Measurements from ENCODE around the gene EPHA3. TPM values are rescaled to one million over a fixed set of nuclear protein-coding genes. Genes with fewer than 3 reads are reported as not detected.

The EPHA3 gene
- total and polyA plus RNA-seq, 2 of the 4 experiments (the other 2 are of a cell fraction): 0.10 to 0.18 TPM

DNA sequence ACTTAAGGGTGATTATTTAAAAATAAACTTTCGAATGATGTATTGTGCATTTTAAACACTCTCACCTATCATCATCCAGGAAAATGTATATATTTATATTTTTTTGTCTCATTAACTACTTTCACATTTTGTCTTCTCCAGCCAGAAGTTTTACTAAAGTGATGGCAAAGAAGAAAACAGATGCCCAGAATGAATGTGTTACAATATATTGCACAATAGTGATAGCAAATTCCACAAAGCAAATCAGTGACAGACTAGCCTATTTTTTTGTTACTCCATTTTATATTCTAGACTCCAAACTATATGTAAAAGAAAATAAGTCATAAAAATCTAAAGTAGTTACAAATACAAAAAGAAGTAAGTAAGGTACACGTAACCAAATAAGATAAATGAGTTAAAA is 414.7 kb downstream of the EPHA3 start:
- Histone ChIP-seq H2BK20ac (ENCODE audit: low read depth, low read length) (no peak overlapping the region), H3K14ac (replicated peaks; ENCODE audit: low read depth, low read length) (no peak overlapping the region), H4K8ac (ENCODE audit: low read depth in 2 of 2, low read length in 2 of 2) (no peak overlapping the region), H3K36me3 (ENCODE audit: control insufficient read depth, insufficient read depth, low read length) (no peaks in the 10 kb centered on the region), H3K79me1 (ENCODE audit: low read depth in 1 of 2, low read length in 2 of 2) (no peaks in the 10 kb centered on the region), H3K4me1 (ENCODE audit: control insufficient read depth, insufficient read depth, low read length) (no peaks in the 10 kb centered on the region), H3K9ac (ENCODE audit: low read depth, low read length) (no peak overlapping the region), H3K4me2 (ENCODE audit: low read depth, low read length) (no peak overlapping the region), H3K4me3 (ENCODE audit: insufficient read depth, low read depth, low read length) (no peak overlapping the region), H2AFZ (replicated peaks; ENCODE audit: low read length, poor library complexity) (no peak overlapping the region), H3K56ac (ENCODE audit: extremely low read depth, insufficient read depth, low read length) (no peak overlapping the region), H3K4ac (ENCODE audit: low read depth, low read length) (no peak overlapping the region), H2BK5ac (ENCODE audit: low read depth, low read length, poor library complexity, severe bottlenecking) (no peak overlapping the region), H3K18ac (ENCODE audit: low read depth, low read length) (no peak overlapping the region), H3K9me1 (ENCODE audit: insufficient read depth, low read length) (no peaks in the 10 kb centered on the region), H3K27ac (ENCODE audit: insufficient read depth, low read length) (no peak overlapping the region), H4K20me1 (ENCODE audit: insufficient read depth, low read length) (no peaks in the 10 kb centered on the region), H3K23ac (ENCODE audit: low read depth, low read length) (no peak overlapping the region), H4K5ac (ENCODE audit: low read depth, low read length) (no peak overlapping the region), H3K27me3 (ENCODE audit: control insufficient read depth, insufficient read depth, low read length) (no peaks in the 10 kb centered on the region), H2BK120ac (ENCODE audit: low read depth, low read length) (no peak overlapping the region), H3K9me3 (ENCODE audit: control insufficient read depth, insufficient read depth, low read length) (no peaks in the 10 kb centered on the region), H2AK5ac (ENCODE audit: low read depth, low read length) (no peak overlapping the region), H2BK15ac (ENCODE audit: low read depth, low read length) (no peak overlapping the region), H4K91ac (ENCODE audit: insufficient read depth, low read depth, low read length) (no peak overlapping the region), H2AK9ac (replicated peaks; ENCODE audit: low read depth, low read length, poor library complexity) (no peak overlapping the region)
- in situ Hi-C loops (cut with MboI; ENCODE audit: low sequenced_read_pairs): no loop called here
- ATAC-seq (ENCODE audit: low read depth) (no peak), DNase-seq (no peak)
- no CpG with 5 or more reads among the region's 2 CpGs for whole genome bisulfite sequencing, 2 experiments (ENCODE audit: extremely low coverage in 2 of 2, insufficient read length in 1 of 2)
- dilution Hi-C loops (cut with HindIII; ENCODE audit: low sequenced_read_pairs, unreplicated experiment): no loop called here
- POLR2A ChIA-PET (ENCODE audit: unreplicated experiment): no interaction called here
- intact Hi-C loops (cut with micrococcal nuclease): no loop called here
- CTCF ChIA-PET: no interaction called here
- TF ChIP-seq MAZ (IDR thresholded peaks at IDR 0.05; ENCODE audit: borderline replicate concordance, low read depth, low read length) (no peak), CEBPB (IDR thresholded peaks at IDR 0.05; ENCODE audit: low read depth, low read length) (peak; percentile 86), FOS (IDR thresholded peaks at IDR 0.05; ENCODE audit: low read depth, low read length) (no peak), SMC3 (IDR thresholded peaks at IDR 0.05; ENCODE audit: low read depth, low read length) (no peak)
- BruUV-seq (replicated peaks): no TSS peak
